HG03280 (cell line): ENCODE data around the gene DDX25.

ENCODE experiments used
- ATAC-seq: cut with Tn5 transposase; IDR thresholded peaks from one replicate; pipeline ENCODE4 v1.9.1; 2021; ENCODE audit warnings: mild to moderate bottlenecking, moderate library complexity; ENCODE audit not compliant: unreplicated experiment

DDX25 gene

GRCh38 chr11:125968354-125968753 is 64.0 kb downstream of the DDX25 start:
- ATAC-seq = no peak

DNA sequence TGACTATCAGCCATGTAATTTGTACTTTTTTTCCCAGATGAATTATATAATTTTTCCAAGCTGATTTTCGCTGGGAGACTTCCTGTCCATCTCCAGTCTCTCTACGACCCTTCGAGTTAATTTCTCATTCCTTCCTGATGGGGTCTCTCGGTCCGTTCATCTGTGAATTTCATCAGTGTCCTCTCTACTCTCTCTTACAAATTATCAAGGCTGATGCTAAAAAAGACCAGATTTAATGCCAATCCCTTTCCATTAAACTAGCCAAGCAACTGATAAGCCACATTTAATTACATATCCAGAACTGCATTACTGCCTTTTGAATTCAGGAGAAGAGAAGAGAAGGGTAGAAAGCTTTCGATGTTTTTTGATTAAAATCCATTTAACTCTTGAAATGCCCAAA is 67.3 kb downstream of the DDX25 start:
- ATAC-seq = no peak

GRCh38 chr11:125974284-125974683 is 70.0 kb downstream of the DDX25 start:
- no peak for ATAC-seq

DNA sequence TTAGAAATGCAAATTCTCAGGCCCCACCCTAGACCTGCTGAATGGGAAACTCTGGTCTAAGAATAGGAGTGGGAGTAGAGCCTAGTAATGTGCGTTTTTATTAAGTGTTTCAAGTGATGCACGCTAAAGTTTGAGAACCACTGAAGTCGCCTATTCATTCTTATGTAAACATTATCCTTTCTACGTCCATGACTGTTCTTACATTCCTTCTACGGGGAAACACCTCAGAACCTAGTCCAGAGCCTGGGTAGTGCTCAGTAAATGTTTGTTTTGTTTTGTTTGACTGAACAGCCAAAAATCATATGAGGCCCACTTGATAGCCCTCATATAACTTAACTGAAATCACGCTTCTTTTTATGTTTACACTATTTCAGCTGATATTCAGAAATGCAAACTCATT is 71.3 kb downstream of the DDX25 start:
- no peak for ATAC-seq

DNA sequence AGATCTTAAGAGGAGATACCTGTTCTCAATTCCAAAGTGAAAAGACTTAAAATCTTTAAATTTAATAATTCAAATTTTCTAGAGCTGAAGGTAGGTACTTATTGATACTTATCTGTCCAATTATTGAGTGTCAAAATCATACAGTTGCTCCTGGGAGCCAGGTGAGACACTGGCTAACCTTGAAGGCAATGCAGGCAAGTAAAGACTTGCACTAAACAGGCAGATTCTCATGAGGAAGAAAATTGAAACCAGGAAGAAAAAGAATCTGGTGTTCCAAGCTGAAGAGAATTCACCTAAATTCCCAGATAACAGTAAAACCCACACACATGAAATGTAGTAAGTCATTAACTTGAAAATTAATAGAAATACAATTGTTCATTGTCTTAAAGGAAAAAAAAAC is 71.8 kb downstream of the DDX25 start:
- no peak for ATAC-seq

GRCh38 chr11:125977333-125977732 is 73.0 kb downstream of the DDX25 start:
- no peak for ATAC-seq

GRCh38 chr11:125978181-125978716 is 73.9 kb downstream of the DDX25 start:
- no peak for ATAC-seq
